DOHH2 (cell line): ENCODE data around the gene DNAJB7.
"Not testable (repeated sequence)": the region's sequence is repeated elsewhere in the genome, so short reads cannot be mapped to it uniquely, and the experiment has no call there.

ENCODE experiments used
- H3F3A ChIP-seq: fragments of 200-600 bp; sonication (generic), shearing (Covaris generic); 2 replicates; pipeline ENCODE4 v1.6.0; 2016; ENCODE audit warnings: antibody characterized with exemption, mild to moderate bottlenecking; ENCODE audit not compliant: control insufficient read depth, insufficient read depth
- H3K27ac ChIP-seq: fragments of 200-600 bp; sonication (generic); 2 replicates; pipeline ENCODE4 v1.5.1; 2014; ENCODE audit warnings: low read depth, mild to moderate bottlenecking, low read length, moderate library complexity
- H3K27me3 ChIP-seq: fragments of 200-600 bp; sonication (generic); 2 replicates; pipeline ENCODE4 v1.6.1; 2014; ENCODE audit warnings: mild to moderate bottlenecking, low read length, mixed read lengths; ENCODE audit not compliant: control insufficient read depth
- H3K36me3 ChIP-seq: fragments of 200-600 bp; sonication (generic); 2 replicates; pipeline ENCODE4 v1.6.1; 2014; ENCODE audit warnings: mild to moderate bottlenecking, low read length, moderate library complexity, mixed read lengths; ENCODE audit not compliant: control insufficient read depth
- H3K4me1 ChIP-seq: fragments of 200-600 bp; sonication (generic); 2 replicates; pipeline ENCODE4 v1.6.1; 2014; ENCODE audit warnings: mild to moderate bottlenecking, low read length, mixed read lengths; ENCODE audit not compliant: control insufficient read depth
- H3K4me2 ChIP-seq: fragments of 200-600 bp; sonication (generic); 2 replicates; pipeline ENCODE4 v1.6.0; 2014; ENCODE audit warnings: mild to moderate bottlenecking, low read length, moderate library complexity
- H3K4me3 ChIP-seq: fragments of 200-600 bp; sonication (generic); 2 replicates; pipeline ENCODE4 v1.5.1; 2014; ENCODE audit warnings: mild to moderate bottlenecking, low read length, mixed read lengths
- H3K79me2 ChIP-seq: fragments of 200-600 bp; sonication (generic); 2 replicates; pipeline ENCODE4 v1.6.1; 2014; ENCODE audit warnings: mild to moderate bottlenecking, low read length, mixed read lengths; ENCODE audit not compliant: control insufficient read depth
- H3K9me2 ChIP-seq: fragments of 200-600 bp; sonication (generic); replicated peaks from 2 replicates; pipeline ENCODE4 v1.6.1; 2014; ENCODE audit warnings: mild to moderate bottlenecking, low read length, mixed read lengths; ENCODE audit not compliant: control insufficient read depth
- H3K9me3 ChIP-seq: fragments of 200-600 bp; sonication (generic); 2 replicates; pipeline ENCODE4 v1.6.1; 2014; ENCODE audit warnings: antibody characterized with exemption, low read length, mixed read lengths; ENCODE audit not compliant: control insufficient read depth, insufficient read depth
- H4K20me1 ChIP-seq: fragments of 200-600 bp; sonication (generic); 2 replicates; pipeline ENCODE4 v1.6.0; 2014; ENCODE audit warnings: low read depth, mild to moderate bottlenecking, antibody characterized with exemption, low read length, moderate library complexity; ENCODE audit not compliant: control insufficient read depth, insufficient read depth
- CTCF ChIP-seq: fragments of 200-600 bp; sonication (generic); IDR thresholded peaks from one replicate; pipeline ENCODE4 v1.5.1; 2014; ENCODE audit warnings: antibody characterized with exemption, mild to moderate bottlenecking, low read depth, low read length; ENCODE audit not compliant: poor library complexity, severe bottlenecking
- EZH2phosphoT487 ChIP-seq: fragments of 200-600 bp; sonication (generic); IDR thresholded peaks from 2 replicates; pipeline ENCODE4 v1.6.1; 2017; ENCODE audit warnings: borderline replicate concordance, mild to moderate bottlenecking, antibody characterized with exemption, low read length, moderate library complexity, mixed read lengths

Gene DNAJB7

DNA sequence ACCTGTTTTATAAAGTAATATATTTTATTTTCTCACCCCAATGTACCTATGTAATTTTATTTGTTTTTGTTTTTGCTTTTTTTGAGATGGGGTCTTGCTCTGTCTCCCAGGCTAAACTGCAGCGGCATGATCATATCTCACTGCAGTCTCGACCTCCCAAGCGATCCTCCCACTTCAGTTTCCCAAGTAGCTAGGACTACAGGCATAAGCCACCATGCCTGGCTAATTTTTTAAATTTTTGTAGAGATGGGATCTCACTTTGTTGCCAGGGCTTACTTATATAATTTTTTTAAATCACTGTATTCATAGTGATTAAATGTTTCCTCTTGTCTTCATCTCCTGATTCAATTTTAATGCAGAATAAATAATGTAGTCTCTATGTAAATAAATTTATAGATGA lies 13.2 kb upstream of the DNAJB7 start:
- no peak overlapping the region for H3K4me2 ChIP-seq
- H3K4me1 ChIP-seq, result 0 out of 2 replicates have a peak, but pooled peaks cover under 1% of the 10 kb centered on the region
- no peaks in the 10 kb centered on the region for H3K27me3 ChIP-seq
- no peaks in the 10 kb centered on the region for H3F3A ChIP-seq
- H3K27ac ChIP-seq, result no peak overlapping the region
- H3K4me3 ChIP-seq, result no peak overlapping the region
- TF ChIP-seq CTCF (no peak), EZH2phosphoT487 (no peak)
- H4K20me1 ChIP-seq, result no peaks in the 10 kb centered on the region
- H3K79me2 ChIP-seq, result no peaks in the 10 kb centered on the region
- no peaks in the 10 kb centered on the region for H3K9me2 ChIP-seq
- H3K36me3 ChIP-seq, result peaks cover 8% of the 10 kb centered on the region
- H3K9me3 ChIP-seq, result no peaks in the 10 kb centered on the region

GRCh38 chr22:40874016-40874415 lies 12.1 kb upstream of the DNAJB7 start:
- H3K79me2 ChIP-seq, result no peaks in the 10 kb centered on the region
- no peaks in the 10 kb centered on the region for H3K4me1 ChIP-seq
- no peaks in the 10 kb centered on the region for H3K9me3 ChIP-seq
- H3K27me3 ChIP-seq, result no peaks in the 10 kb centered on the region
- no peaks in the 10 kb centered on the region; the same call in 1 of the 2 replicates for H3F3A ChIP-seq
- H3K4me2 ChIP-seq, result no peak overlapping the region
- H3K27ac ChIP-seq, result no peak overlapping the region
- H4K20me1 ChIP-seq, result no peaks in the 10 kb centered on the region
- no peaks in the 10 kb centered on the region for H3K9me2 ChIP-seq
- peaks cover 8% of the 10 kb centered on the region for H3K36me3 ChIP-seq
- H3K4me3 ChIP-seq, result no peak overlapping the region
- TF ChIP-seq EZH2phosphoT487 (no peak), CTCF (no peak)

GRCh38 chr22:40868379-40868778 lies 6.5 kb upstream of the DNAJB7 start:
- not testable (repeated sequence) for H3K4me3 ChIP-seq, H4K20me1 ChIP-seq, H3K4me1 ChIP-seq, H3K27ac ChIP-seq, H3K9me2 ChIP-seq, H3K36me3 ChIP-seq, H3K4me2 ChIP-seq, H3K27me3 ChIP-seq, H3F3A ChIP-seq, H3K9me3 ChIP-seq
- H3K79me2 ChIP-seq, result peaks cover 18% of the 10 kb centered on the region

GRCh38 chr22:40867109-40867508 lies 5.2 kb upstream of the DNAJB7 start:
- Histone ChIP-seq H3K79me2 (peaks cover 29% of the 10 kb centered on the region), H3K4me2 (no peak overlapping the region), H4K20me1 (no peaks in the 10 kb centered on the region), H3K4me1 (peaks cover 9% of the 10 kb centered on the region), H3K9me2 (no peaks in the 10 kb centered on the region), H3K9me3 (no peaks in the 10 kb centered on the region), H3K4me3 (no peak overlapping the region), H3K27me3 (no peaks in the 10 kb centered on the region), H3K27ac (no peak overlapping the region), H3F3A (peaks cover 3% of the 10 kb centered on the region; the same call in 1 of the 2 replicates), H3K36me3 (peaks cover 9% of the 10 kb centered on the region)
- TF ChIP-seq CTCF (no peak), EZH2phosphoT487 (no peak)
